Fibroblast of lung (primary cell): ENCODE measurements around the gene CHD9.

Experiments
- EZH2 ChIP-seq: IDR thresholded peaks from 2 replicates; pipeline ENCODE4 v1.5.1; 2012; ENCODE audit warnings: low read length, control low read depth, mild to moderate bottlenecking; ENCODE audit errors: missing control alignments
- TF ChIP-seq, protein P1 (sequence below), 2 donors: IDR thresholded peaks in 1 of 2; conservative IDR thresholded peaks in 1 of 2; 1 replicate in 1 of 2; 2 replicates in 1 of 2; pipeline ENCODE4 v1.5.1; 2011 to 2012; ENCODE audit warnings: low read length in 2 of 2, control low read depth in 1 of 2, inconsistent platforms in 1 of 2, low read depth in 1 of 2, mild to moderate bottlenecking in 1 of 2

DNA sequence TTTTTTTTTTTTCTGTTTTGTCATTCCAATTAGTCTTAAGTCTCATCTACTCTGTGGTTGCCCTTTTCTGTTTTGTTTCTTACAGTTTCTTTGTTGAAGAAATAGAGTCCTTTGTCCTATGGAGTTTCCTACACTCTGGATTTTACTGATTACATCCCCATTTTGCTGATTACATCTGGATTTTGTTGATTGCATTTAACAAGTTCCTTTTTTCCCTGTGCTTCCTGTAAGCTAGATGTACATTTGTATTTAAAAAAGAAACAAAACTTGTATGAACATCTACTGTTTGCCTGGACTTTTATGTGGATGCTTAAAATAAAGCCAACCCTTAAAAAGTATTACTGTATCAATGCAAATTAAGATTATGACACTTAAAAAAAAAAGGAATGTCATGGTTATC, 147.6 kb downstream of the CHD9 start:
- TF ChIP-seq, protein P1, sequence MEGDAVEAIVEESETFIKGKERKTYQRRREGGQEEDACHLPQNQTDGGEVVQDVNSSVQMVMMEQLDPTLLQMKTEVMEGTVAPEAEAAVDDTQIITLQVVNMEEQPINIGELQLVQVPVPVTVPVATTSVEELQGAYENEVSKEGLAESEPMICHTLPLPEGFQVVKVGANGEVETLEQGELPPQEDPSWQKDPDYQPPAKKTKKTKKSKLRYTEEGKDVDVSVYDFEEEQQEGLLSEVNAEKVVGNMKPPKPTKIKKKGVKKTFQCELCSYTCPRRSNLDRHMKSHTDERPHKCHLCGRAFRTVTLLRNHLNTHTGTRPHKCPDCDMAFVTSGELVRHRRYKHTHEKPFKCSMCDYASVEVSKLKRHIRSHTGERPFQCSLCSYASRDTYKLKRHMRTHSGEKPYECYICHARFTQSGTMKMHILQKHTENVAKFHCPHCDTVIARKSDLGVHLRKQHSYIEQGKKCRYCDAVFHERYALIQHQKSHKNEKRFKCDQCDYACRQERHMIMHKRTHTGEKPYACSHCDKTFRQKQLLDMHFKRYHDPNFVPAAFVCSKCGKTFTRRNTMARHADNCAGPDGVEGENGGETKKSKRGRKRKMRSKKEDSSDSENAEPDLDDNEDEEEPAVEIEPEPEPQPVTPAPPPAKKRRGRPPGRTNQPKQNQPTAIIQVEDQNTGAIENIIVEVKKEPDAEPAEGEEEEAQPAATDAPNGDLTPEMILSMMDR (conservative IDR thresholded peaks at IDR 0.05 in 1 of 2, IDR thresholded peaks at IDR 0.05 in 1 of 2; ENCODE audit: low read depth in 1 of 2, low read length in 2 of 2) = no peak
- no peak for TF ChIP-seq EZH2
